Memory B cell (primary cell): Measurements from ENCODE around the gene MAPT.
"Not testable (repeated sequence)": the region's sequence is repeated elsewhere in the genome, so short reads cannot be mapped to it uniquely, and the experiment has no call there.

Experiments
- ATAC-seq: fragments of 150-1000 bp; cut with Tn5 transposase; 2 replicates; pipeline ENCODE4 v1.10.0; 2021; ENCODE audit warnings: low read depth, mild to moderate bottlenecking, moderate library complexity
- DNase-seq, 2 donors: peaks; one replicate each; pipeline ENCODE4 v3.0.0; 2022; ENCODE audit warnings: low spot score in 2 of 2
- H3K27ac Mint-ChIP-seq: one replicate; pipeline ENCODE4 v1.8.0; 2022; ENCODE audit warnings: mild to moderate bottlenecking, moderate library complexity, mixed read lengths
- H3K27me3 Mint-ChIP-seq: one replicate; pipeline ENCODE4 v1.8.0; 2022; ENCODE audit warnings: mixed read lengths
- H3K36me3 Mint-ChIP-seq: one replicate; pipeline ENCODE4 v1.8.0; 2022; ENCODE audit warnings: mild to moderate bottlenecking, mixed read lengths
- H3K4me1 Mint-ChIP-seq: one replicate; pipeline ENCODE4 v1.8.0; 2022; ENCODE audit warnings: mixed read lengths
- H3K4me3 Mint-ChIP-seq: one replicate; pipeline ENCODE4 v1.8.0; 2022; ENCODE audit warnings: mild to moderate bottlenecking, moderate library complexity, mixed read lengths
- H3K9me3 Mint-ChIP-seq: one replicate; pipeline ENCODE4 v1.8.0; 2022; ENCODE audit warnings: mixed read lengths

MAPT gene

DNA sequence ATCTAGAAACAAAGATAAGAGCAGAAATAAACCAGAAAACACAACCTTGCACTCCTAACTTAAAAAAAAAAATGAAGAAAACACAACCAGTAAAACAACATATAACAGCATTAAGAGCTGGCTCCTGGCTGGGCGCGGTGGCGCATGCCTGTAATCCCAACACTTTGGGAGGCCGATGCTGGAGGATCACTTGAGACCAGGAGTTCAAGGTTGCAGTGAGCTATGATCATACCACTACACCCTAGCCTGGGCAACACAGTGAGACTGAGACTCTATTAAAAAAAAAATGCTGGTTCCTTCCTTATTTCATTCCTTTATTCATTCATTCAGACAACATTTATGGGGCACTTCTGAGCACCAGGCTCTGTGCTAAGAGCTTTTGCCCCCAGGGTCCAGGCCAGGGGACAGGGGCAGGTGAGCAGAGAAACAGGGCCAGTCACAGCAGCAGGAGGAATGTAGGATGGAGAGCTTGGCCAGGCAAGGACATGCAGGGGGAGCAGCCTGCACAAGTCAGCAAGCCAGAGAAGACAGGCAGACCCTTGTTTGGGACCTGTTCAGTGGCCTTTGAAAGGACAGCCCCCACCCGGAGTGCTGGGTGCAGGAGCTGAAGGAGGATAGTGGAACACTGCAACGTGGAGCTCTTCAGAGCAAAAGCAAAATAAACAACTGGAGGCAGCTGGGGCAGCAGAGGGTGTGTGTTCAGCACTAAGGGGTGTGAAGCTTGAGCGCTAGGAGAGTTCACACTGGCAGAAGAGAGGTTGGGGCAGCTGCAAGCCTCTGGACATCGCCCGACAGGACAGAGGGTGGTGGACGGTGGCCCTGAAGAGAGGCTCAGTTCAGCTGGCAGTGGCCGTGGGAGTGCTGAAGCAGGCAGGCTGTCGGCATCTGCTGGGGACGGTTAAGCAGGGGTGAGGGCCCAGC is 107.3 kb downstream of the MAPT start:
- Mint-ChIP-seq H3K36me3 (no peaks in the 10 kb centered on the region), H3K4me1 (no peaks in the 10 kb centered on the region), H3K4me3 (no peak overlapping the region), H3K27me3 (peaks cover 4% of the 10 kb centered on the region), H3K9me3 (peaks cover 2% of the 10 kb centered on the region), H3K27ac (no peak overlapping the region)
- ATAC-seq: no peak
- no peak for DNase-seq

DNA sequence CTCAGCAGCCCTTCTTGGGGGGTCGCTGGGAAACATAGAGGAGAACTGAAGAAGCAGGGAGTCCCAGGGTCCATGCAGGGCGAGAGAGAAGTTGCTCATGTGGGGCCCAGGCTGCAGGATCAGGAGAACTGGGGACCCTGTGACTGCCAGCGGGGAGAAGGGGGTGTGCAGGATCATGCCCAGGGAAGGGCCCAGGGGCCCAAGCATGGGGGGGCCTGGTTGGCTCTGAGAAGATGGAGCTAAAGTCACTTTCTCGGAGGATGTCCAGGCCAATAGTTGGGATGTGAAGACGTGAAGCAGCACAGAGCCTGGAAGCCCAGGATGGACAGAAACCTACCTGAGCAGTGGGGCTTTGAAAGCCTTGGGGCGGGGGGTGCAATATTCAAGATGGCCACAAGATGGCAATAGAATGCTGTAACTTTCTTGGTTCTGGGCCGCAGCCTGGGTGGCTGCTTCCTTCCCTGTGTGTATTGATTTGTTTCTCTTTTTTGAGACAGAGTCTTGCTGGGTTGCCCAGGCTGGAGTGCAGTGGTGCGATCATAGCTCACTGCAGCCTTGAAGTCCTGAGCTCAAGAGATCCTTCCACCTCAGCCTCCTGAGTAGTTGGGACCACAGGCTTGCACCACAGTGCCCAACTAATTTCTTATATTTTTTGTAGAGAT is 108.1 kb downstream of the MAPT start:
- Mint-ChIP-seq H3K27ac (no peak overlapping the region), H3K4me3 (no peak overlapping the region), H3K4me1 (no peaks in the 10 kb centered on the region), H3K27me3 (peaks cover 4% of the 10 kb centered on the region), H3K9me3 (peaks cover 2% of the 10 kb centered on the region), H3K36me3 (no peaks in the 10 kb centered on the region)
- ATAC-seq: peak; percentile 92
- peak; percentile 79 to 86 for DNase-seq

GRCh38 chr17:46002973-46003316 is 108.6 kb downstream of the MAPT start:
- Mint-ChIP-seq H3K4me1 (no peaks in the 10 kb centered on the region), H3K27me3 (peaks cover 4% of the 10 kb centered on the region), H3K27ac (no peak overlapping the region), H3K9me3 (peaks cover 2% of the 10 kb centered on the region), H3K4me3 (no peak overlapping the region), H3K36me3 (no peaks in the 10 kb centered on the region)
- no peak for DNase-seq
- peak; percentile 10 for ATAC-seq

DNA sequence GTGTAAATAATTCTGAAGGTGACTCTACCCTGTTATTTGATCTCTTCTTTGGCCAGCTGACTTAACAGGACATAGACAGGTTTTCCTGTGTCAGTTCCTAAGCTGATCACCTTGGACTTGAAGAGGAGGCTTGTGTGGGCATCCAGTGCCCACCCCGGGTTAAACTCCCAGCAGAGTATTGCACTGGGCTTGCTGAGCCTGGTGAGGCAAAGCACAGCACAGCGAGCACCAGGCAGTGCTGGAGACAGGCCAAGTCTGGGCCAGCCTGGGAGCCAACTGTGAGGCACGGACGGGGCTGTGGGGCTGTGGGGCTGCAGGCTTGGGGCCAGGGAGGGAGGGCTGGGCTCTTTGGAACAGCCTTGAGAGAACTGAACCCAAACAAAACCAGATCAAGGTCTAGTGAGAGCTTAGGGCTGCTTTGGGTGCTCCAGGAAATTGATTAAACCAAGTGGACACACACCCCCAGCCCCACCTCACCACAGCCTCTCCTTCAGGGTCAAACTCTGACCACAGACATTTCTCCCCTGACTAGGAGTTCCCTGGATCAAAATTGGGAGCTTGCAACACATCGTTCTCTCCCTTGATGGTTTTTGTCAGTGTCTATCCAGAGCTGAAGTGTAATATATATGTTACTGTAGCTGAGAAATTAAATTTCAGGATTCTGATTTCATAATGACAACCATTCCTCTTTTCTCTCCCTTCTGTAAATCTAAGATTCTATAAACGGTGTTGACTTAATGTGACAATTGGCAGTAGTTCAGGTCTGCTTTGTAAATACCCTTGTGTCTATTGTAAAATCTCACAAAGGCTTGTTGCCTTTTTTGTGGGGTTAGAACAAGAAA is 109.8 kb downstream of the MAPT start:
- H3K4me3 Mint-ChIP-seq: no peak overlapping the region
- DNase-seq (no peak), ATAC-seq (no peak)
- no peaks in the 10 kb centered on the region for H3K4me1 Mint-ChIP-seq
- H3K27ac Mint-ChIP-seq: no peak overlapping the region
- H3K27me3 Mint-ChIP-seq: peaks cover 4% of the 10 kb centered on the region
- peaks cover 2% of the 10 kb centered on the region for H3K9me3 Mint-ChIP-seq
- no peaks in the 10 kb centered on the region for H3K36me3 Mint-ChIP-seq

GRCh38 chr17:46006082-46006481 is 111.7 kb downstream of the MAPT start:
- not testable (repeated sequence) for H3K27me3 Mint-ChIP-seq, H3K9me3 Mint-ChIP-seq, ATAC-seq, DNase-seq, H3K4me1 Mint-ChIP-seq, H3K36me3 Mint-ChIP-seq, H3K4me3 Mint-ChIP-seq
- H3K27ac Mint-ChIP-seq: peak overlapping the region; percentile 54

DNA sequence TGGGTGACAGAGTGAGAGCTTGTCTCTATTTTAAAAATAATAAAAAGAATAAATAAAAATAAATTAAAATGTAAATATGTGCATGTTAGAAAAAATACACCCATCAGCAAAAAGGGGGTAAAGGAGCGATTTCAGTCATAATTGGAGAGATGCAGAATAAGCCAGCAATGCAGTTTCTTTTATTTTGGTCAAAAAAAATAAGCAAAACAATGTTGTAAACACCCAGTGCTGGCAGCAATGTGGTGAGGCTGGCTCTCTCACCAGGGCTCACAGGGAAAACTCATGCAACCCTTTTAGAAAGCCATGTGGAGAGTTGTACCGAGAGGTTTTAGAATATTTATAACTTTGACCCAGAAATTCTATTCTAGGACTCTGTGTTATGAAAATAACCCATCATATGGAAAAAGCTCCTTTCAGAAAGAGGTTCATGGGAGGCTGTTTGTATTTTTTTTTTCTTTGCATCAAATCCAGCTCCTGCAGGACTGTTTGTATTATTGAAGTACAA is 113.2 kb downstream of the MAPT start:
- H3K9me3 Mint-ChIP-seq: peaks cover 2% of the 10 kb centered on the region
- H3K27ac Mint-ChIP-seq: no peak overlapping the region
- DNase-seq (no peak), ATAC-seq (no peak)
- peaks cover 4% of the 10 kb centered on the region for H3K27me3 Mint-ChIP-seq
- no peaks in the 10 kb centered on the region for H3K4me1 Mint-ChIP-seq
- no peak overlapping the region for H3K4me3 Mint-ChIP-seq
- H3K36me3 Mint-ChIP-seq: no peaks in the 10 kb centered on the region

GRCh38 chr17:46008591-46008990 is 114.2 kb downstream of the MAPT start:
- H3K27ac Mint-ChIP-seq: no peak overlapping the region

DNA sequence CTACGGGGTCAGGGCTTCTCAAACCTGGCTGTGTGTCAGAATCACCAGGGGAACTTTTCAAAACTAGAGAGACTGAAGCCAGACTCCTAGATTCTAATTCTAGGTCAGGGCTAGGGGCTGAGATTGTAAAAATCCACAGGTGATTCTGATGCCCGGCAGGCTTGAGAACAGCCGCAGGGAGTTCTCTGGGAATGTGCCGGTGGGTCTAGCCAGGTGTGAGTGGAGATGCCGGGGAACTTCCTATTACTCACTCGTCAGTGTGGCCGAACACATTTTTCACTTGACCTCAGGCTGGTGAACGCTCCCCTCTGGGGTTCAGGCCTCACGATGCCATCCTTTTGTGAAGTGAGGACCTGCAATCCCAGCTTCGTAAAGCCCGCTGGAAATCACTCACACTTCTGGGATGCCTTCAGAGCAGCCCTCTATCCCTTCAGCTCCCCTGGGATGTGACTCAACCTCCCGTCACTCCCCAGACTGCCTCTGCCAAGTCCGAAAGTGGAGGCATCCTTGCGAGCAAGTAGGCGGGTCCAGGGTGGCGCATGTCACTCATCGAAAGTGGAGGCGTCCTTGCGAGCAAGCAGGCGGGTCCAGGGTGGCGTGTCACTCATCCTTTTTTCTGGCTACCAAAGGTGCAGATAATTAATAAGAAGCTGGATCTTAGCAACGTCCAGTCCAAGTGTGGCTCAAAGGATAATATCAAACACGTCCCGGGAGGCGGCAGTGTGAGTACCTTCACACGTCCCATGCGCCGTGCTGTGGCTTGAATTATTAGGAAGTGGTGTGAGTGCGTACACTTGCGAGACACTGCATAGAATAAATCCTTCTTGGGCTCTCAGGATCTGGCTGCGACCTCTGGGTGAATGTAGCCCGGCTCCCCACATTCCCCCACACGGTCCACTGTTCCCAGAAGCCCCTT is 115.6 kb downstream of the MAPT start:
- peaks cover 3% of the 10 kb centered on the region for H3K4me1 Mint-ChIP-seq

More at GRCh38 chr17:46008591-46008990, 114.2 kb downstream of the MAPT start:
- DNase-seq: no peak
- no peak for ATAC-seq
- peaks cover 3% of the 10 kb centered on the region for H3K4me1 Mint-ChIP-seq
- H3K4me3 Mint-ChIP-seq: no peak overlapping the region
- peaks cover 6% of the 10 kb centered on the region for H3K27me3 Mint-ChIP-seq
- peaks cover 2% of the 10 kb centered on the region for H3K9me3 Mint-ChIP-seq
- no peaks in the 10 kb centered on the region for H3K36me3 Mint-ChIP-seq

GRCh38 chr17:46010597-46011186 is 116.3 kb downstream of the MAPT start:
- peaks cover 3% of the 10 kb centered on the region for H3K4me1 Mint-ChIP-seq
- no peaks in the 10 kb centered on the region for H3K36me3 Mint-ChIP-seq
- H3K27me3 Mint-ChIP-seq: peaks cover 6% of the 10 kb centered on the region
- DNase-seq (no peak), ATAC-seq (no peak)
- no peak overlapping the region for H3K27ac Mint-ChIP-seq
- H3K4me3 Mint-ChIP-seq: no peak overlapping the region
- H3K9me3 Mint-ChIP-seq: peaks cover 2% of the 10 kb centered on the region

More for the DNA sequence above, 115.6 kb downstream of the MAPT start:
- Mint-ChIP-seq H3K36me3 (no peaks in the 10 kb centered on the region), H3K27me3 (peaks cover 6% of the 10 kb centered on the region), H3K4me3 (no peak overlapping the region), H3K9me3 (peaks cover 2% of the 10 kb centered on the region), H3K27ac (no peak overlapping the region)
- ATAC-seq (no peak), DNase-seq (no peak)

GRCh38 chr17:46011711-46012505 is 117.6 kb downstream of the MAPT start:
- Mint-ChIP-seq H3K27me3 (peaks cover 3% of the 10 kb centered on the region), H3K27ac (no peak overlapping the region), H3K4me1 (peaks cover 3% of the 10 kb centered on the region), H3K36me3 (no peaks in the 10 kb centered on the region), H3K9me3 (no peaks in the 10 kb centered on the region), H3K4me3 (no peak overlapping the region)
- no peak for ATAC-seq
- no peak for DNase-seq

- Mint-ChIP-seq H3K4me1 (peaks cover 3% of the 10 kb centered on the region), H3K9me3 (no peaks in the 10 kb centered on the region), H3K27ac (no peak overlapping the region), H3K27me3 (peaks cover 3% of the 10 kb centered on the region), H3K4me3 (no peak overlapping the region), H3K36me3 (no peaks in the 10 kb centered on the region)
- no peak for ATAC-seq
- no peak for DNase-seq
These were observed 118.2 kb downstream of the MAPT start for GRCh38 chr17:46012506-46013079.

DNA sequence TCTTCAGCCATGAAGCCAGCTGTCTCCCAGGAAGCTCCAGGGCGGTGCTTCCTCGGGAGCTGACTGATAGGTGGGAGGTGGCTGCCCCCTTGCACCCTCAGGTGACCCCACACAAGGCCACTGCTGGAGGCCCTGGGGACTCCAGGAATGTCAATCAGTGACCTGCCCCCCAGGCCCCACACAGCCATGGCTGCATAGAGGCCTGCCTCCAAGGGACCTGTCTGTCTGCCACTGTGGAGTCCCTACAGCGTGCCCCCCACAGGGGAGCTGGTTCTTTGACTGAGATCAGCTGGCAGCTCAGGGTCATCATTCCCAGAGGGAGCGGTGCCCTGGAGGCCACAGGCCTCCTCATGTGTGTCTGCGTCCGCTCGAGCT is 118.8 kb downstream of the MAPT start:
- DNase-seq (no peak), ATAC-seq (no peak)
- Mint-ChIP-seq H3K4me3 (no peak overlapping the region), H3K27me3 (peaks cover 3% of the 10 kb centered on the region), H3K27ac (no peak overlapping the region), H3K4me1 (peaks cover 4% of the 10 kb centered on the region), H3K9me3 (no peaks in the 10 kb centered on the region), H3K36me3 (no peaks in the 10 kb centered on the region)
